K562 (cell line): Measurements from ENCODE around the gene TSPAN3. TPM values are rescaled to one million over a fixed set of nuclear protein-coding genes. Genes with fewer than 3 reads are reported as not detected.

Source experiments
- CHD4 ChIP-seq: fragments of 200-600 bp; sonication (generic); IDR thresholded peaks from 3 replicates; pipeline ENCODE4 v1.6.1; 2012; ENCODE audit warnings: low read depth, mild to moderate bottlenecking, mixed read lengths, low read length, inconsistent platforms; ENCODE audit not compliant: insufficient read depth, insufficient replicate concordance, poor library complexity, severe bottlenecking
- DMBX1 ChIP-seq: fragments of 250-450 bp; sonication (Bioruptor Pico); IDR thresholded peaks from 2 replicates; pipeline ENCODE4 v1.8.0; 2022; ENCODE audit warnings: inconsistent platforms, mild to moderate bottlenecking, moderate library complexity, borderline replicate concordance
- MAFK ChIP-seq: IDR thresholded peaks from 2 replicates; pipeline ENCODE4 v1.6.1; 2011; ENCODE audit warnings: low read length, improper control_type of control experiment
- NR1H2 ChIP-seq: sonication (generic); formaldehyde crosslinking; IDR thresholded peaks from 2 replicates; pipeline ENCODE4 v1.4.0; 2020; ENCODE audit warnings: mild to moderate bottlenecking, missing genetic modification reagents
- PURB ChIP-seq: sonication (generic); formaldehyde crosslinking; IDR thresholded peaks from 2 replicates; pipeline ENCODE4 v1.9.0; 2021; ENCODE audit warnings: low read depth, mild to moderate bottlenecking, missing genetic modification reagents
- RAD21 ChIP-seq, 2 experiments: fragments of 250-450 bp in 1 of 2; fragments of 450-650 bp in 1 of 2; sonication (Bioruptor Pico) in 1 of 2; formaldehyde crosslinking in 1 of 2; IDR thresholded peaks in 1 of 2; conservative IDR thresholded peaks in 1 of 2; 2 replicates each; pipeline versions ENCODE4 v1.4.0 to v1.8.0; 2020 to 2022; ENCODE audit warnings: mild to moderate bottlenecking in 2 of 2, moderate library complexity in 1 of 2
- RBBP5 ChIP-seq: fragments of 200-600 bp; sonication (generic); IDR thresholded peaks from 2 replicates; pipeline ENCODE4 v1.6.1; 2012; ENCODE audit warnings: borderline replicate concordance, mild to moderate bottlenecking, low read length, control low read depth, inconsistent platforms; ENCODE audit not compliant: insufficient read depth, poor library complexity, severe bottlenecking
- TAF15 ChIP-seq: fragments of 200-400 bp; formaldehyde crosslinking; IDR thresholded peaks from 2 replicates; pipeline ENCODE4 v1.6.1; 2017; ENCODE audit warnings: mild to moderate bottlenecking, low read depth, low read length, moderate library complexity
- TRIM24 ChIP-seq, 2 experiments: fragments of 450-650 bp; IDR thresholded peaks; 2 replicates each; pipeline ENCODE4 v1.6.1; 2016
- YBX1 ChIP-seq: fragments of 450-650 bp; IDR thresholded peaks from 2 replicates; pipeline ENCODE4 v1.7.1; 2016; ENCODE audit warnings: mild to moderate bottlenecking
- ZFP36 ChIP-seq: fragments of 150-350 bp; IDR thresholded peaks from 2 replicates; pipeline ENCODE4 v1.6.1; 2018; ENCODE audit warnings: low read length, low read depth; ENCODE audit not compliant: partially characterized antibody
- ZNF239 ChIP-seq: fragments of 250-450 bp; sonication (Bioruptor Pico); IDR thresholded peaks from 2 replicates; pipeline ENCODE4 v1.4.0; 2020; ENCODE audit warnings: mild to moderate bottlenecking
- ZNF77 ChIP-seq: fragments of 250-450 bp; sonication (Bioruptor Pico); IDR thresholded peaks from 2 replicates; pipeline ENCODE4 v1.5.0; 2020
- polyA plus RNA-seq, 8 experiments: library from polyadenylated mRNA; depleted of rRNA in 4 of 8; stranded (reverse) in 5 of 8; unstranded in 3 of 8; fragments of >200 nt; fragmentation: Nextera tagmentation in 2 of 8; fragmentation: Illumina TruSeq in 1 of 8; extraction: Ambion mirVana in 2 of 8; extraction: Trizol in 1 of 8; gene quantifications; 2 replicates each; pipeline versions ENCODE4 v1.2.1 to v1.2.3, GENCODE V29; 2011 to 2014; ENCODE audit warnings: inconsistent platforms in 1 of 8, missing spikeins in 1 of 8
- total RNA-seq, 7 experiments: library from RNA; depleted of rRNA in 6 of 7; stranded (reverse); fragments of >200 nt in 6 of 7; fragmentation: Illumina TruSeq in 2 of 7; extraction: Trizol in 2 of 7; gene quantifications; 2 replicates each; pipeline versions ENCODE4 v1.2.1 to v1.2.3, GENCODE V29; 2011 to 2021; ENCODE audit warnings: low replicate concordance in 1 of 7
- TF ChIP-seq, protein P1 (sequence below): sonication (generic); formaldehyde crosslinking; IDR thresholded peaks from 2 replicates; pipeline ENCODE4 v1.8.0; 2023; ENCODE audit warnings: missing genetic modification reagents, mild to moderate bottlenecking, borderline replicate concordance
- TF ChIP-seq, protein P2 (sequence below): fragments of 450-650 bp; IDR thresholded peaks from 2 replicates; pipeline ENCODE4 v1.6.1; 2018; ENCODE audit not compliant: partially characterized antibody

TSPAN3 gene
- total and polyA plus RNA-seq, 9 of the 15 experiments (the other 6 are each of a cell fraction or from before 2014, with no cell fraction given): 14.3 to 144 (median 71.1) TPM

DNA sequence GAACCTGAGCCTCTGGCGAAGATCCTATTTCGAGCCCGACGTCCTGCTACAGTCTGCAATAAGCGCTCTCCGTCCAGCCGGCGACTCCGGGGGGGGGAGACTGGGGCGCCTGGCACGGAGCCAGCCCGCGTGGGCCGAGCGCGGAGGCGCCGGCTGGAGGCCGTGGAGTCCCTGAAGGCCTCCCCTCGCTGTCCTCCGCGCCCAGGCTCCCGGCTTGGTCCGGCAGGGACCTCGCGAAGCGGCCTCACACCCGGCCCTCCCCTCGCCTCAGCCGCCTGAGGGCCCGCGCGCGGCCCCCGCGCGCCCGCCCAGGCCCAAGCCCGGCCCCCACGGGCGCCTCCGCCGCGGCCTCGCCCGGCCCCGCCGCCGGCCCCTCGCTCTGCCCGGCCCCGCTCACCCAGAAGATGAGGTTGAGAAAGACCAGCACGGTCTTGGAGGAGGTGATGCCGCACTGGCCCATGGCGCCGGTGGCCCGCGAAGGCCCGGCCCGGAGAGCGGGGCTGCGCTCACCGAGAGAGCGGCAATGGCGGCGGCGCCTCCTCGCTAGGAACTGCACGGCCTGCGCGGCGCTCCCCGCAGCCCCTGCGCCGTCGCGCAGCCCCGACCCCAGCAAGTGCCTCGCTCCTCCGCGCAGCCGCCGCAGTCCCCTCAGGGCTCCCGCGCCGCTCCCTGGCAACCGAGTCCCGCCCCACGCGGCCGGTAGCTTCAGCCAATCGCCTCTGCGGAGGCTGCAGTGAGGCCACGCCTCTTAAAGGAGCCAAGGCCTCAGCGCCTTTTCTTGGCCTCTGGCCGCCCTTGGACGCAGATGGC, at the start of gene TSPAN3 (continued):
- TF ChIP-seq, protein P1, sequence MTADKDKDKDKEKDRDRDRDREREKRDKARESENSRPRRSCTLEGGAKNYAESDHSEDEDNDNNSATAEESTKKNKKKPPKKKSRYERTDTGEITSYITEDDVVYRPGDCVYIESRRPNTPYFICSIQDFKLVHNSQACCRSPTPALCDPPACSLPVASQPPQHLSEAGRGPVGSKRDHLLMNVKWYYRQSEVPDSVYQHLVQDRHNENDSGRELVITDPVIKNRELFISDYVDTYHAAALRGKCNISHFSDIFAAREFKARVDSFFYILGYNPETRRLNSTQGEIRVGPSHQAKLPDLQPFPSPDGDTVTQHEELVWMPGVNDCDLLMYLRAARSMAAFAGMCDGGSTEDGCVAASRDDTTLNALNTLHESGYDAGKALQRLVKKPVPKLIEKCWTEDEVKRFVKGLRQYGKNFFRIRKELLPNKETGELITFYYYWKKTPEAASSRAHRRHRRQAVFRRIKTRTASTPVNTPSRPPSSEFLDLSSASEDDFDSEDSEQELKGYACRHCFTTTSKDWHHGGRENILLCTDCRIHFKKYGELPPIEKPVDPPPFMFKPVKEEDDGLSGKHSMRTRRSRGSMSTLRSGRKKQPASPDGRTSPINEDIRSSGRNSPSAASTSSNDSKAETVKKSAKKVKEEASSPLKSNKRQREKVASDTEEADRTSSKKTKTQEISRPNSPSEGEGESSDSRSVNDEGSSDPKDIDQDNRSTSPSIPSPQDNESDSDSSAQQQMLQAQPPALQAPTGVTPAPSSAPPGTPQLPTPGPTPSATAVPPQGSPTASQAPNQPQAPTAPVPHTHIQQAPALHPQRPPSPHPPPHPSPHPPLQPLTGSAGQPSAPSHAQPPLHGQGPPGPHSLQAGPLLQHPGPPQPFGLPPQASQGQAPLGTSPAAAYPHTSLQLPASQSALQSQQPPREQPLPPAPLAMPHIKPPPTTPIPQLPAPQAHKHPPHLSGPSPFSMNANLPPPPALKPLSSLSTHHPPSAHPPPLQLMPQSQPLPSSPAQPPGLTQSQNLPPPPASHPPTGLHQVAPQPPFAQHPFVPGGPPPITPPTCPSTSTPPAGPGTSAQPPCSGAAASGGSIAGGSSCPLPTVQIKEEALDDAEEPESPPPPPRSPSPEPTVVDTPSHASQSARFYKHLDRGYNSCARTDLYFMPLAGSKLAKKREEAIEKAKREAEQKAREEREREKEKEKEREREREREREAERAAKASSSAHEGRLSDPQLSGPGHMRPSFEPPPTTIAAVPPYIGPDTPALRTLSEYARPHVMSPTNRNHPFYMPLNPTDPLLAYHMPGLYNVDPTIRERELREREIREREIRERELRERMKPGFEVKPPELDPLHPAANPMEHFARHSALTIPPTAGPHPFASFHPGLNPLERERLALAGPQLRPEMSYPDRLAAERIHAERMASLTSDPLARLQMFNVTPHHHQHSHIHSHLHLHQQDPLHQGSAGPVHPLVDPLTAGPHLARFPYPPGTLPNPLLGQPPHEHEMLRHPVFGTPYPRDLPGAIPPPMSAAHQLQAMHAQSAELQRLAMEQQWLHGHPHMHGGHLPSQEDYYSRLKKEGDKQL (CRISPR knock-in tag): no peak
- TF ChIP-seq CHD4 (no peak), TAF15 (no peak), RBBP5 (peak; percentile 82), TRIM24 (IDR thresholded peaks at IDR 0.05) (no peak), MAFK (no peak), YBX1 (no peak), RAD21 (CRISPR knock-in tag; conservative IDR thresholded peaks at IDR 0.05 in 1 of 2, IDR thresholded peaks at IDR 0.05 in 1 of 2) (no peak), PURB (CRISPR knock-in tag) (no peak), ZNF77 (no peak), DMBX1 (no peak), ZNF239 (CRISPR knock-in tag) (no peak), ZFP36 (no peak), NR1H2 (CRISPR knock-in tag) (no peak)
- TF ChIP-seq, protein P2, sequence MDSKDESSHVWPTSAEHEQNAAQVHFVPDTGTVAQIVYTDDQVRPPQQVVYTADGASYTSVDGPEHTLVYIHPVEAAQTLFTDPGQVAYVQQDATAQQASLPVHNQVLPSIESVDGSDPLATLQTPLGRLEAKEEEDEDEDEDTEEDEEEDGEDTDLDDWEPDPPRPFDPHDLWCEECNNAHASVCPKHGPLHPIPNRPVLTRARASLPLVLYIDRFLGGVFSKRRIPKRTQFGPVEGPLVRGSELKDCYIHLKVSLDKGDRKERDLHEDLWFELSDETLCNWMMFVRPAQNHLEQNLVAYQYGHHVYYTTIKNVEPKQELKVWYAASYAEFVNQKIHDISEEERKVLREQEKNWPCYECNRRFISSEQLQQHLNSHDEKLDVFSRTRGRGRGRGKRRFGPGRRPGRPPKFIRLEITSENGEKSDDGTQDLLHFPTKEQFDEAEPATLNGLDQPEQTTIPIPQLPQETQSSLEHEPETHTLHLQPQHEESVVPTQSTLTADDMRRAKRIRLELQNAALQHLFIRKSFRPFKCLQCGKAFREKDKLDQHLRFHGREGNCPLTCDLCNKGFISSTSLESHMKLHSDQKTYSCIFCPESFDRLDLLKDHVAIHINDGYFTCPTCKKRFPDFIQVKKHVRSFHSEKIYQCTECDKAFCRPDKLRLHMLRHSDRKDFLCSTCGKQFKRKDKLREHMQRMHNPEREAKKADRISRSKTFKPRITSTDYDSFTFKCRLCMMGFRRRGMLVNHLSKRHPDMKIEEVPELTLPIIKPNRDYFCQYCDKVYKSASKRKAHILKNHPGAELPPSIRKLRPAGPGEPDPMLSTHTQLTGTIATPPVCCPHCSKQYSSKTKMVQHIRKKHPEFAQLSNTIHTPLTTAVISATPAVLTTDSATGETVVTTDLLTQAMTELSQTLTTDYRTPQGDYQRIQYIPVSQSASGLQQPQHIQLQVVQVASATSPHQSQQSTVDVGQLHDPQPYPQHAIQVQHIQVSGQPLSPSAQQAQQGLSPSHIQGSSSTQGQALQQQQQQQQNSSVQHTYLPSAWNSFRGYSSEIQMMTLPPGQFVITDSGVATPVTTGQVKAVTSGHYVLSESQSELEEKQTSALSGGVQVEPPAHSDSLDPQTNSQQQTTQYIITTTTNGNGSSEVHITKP: peak; percentile 50
